ENCODE results near the gene ELAPOR1. TPM values are rescaled to one million over a fixed set of nuclear protein-coding genes. Genes with fewer than 3 reads are reported as not detected.

Gene ELAPOR1
- total and polyA plus RNA-seq, 9 of the 15 experiments (the other 6 are each of a cell fraction or from before 2014, with no cell fraction given): 0.07 to 1.2 (median 0.18) TPM

DNA sequence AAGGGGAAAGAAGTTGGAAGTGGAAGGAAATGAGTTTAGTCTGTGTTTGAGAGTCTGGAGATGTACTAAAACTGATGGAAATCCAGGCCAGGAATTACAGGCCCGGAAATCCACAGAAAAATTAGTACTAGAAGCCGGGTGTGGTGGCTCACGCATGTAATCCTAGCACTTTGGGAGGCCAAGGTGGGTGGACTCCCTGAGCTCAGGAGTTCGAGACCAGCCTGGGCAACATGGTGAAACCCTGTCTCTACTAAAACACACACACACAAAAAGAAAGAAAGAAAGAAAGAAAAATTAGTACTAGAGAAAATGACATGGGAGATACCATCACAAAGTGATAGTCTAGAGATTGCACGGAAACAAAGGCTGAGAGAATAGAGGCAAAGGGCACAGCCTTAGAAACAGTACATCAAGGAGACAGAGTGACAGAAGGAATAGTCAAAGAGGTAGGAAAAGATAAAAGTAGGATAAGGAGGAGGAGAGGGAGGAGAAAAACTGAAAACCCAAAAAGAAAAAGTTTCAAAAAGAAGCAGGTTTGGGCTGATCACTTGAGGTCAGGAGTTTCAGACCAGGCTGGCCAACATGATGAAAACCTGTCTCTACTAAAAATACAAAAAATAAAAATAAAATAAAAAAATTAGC, 33.4 kb upstream of the ELAPOR1 start (continued):
- TF ChIP-seq, protein P1, sequence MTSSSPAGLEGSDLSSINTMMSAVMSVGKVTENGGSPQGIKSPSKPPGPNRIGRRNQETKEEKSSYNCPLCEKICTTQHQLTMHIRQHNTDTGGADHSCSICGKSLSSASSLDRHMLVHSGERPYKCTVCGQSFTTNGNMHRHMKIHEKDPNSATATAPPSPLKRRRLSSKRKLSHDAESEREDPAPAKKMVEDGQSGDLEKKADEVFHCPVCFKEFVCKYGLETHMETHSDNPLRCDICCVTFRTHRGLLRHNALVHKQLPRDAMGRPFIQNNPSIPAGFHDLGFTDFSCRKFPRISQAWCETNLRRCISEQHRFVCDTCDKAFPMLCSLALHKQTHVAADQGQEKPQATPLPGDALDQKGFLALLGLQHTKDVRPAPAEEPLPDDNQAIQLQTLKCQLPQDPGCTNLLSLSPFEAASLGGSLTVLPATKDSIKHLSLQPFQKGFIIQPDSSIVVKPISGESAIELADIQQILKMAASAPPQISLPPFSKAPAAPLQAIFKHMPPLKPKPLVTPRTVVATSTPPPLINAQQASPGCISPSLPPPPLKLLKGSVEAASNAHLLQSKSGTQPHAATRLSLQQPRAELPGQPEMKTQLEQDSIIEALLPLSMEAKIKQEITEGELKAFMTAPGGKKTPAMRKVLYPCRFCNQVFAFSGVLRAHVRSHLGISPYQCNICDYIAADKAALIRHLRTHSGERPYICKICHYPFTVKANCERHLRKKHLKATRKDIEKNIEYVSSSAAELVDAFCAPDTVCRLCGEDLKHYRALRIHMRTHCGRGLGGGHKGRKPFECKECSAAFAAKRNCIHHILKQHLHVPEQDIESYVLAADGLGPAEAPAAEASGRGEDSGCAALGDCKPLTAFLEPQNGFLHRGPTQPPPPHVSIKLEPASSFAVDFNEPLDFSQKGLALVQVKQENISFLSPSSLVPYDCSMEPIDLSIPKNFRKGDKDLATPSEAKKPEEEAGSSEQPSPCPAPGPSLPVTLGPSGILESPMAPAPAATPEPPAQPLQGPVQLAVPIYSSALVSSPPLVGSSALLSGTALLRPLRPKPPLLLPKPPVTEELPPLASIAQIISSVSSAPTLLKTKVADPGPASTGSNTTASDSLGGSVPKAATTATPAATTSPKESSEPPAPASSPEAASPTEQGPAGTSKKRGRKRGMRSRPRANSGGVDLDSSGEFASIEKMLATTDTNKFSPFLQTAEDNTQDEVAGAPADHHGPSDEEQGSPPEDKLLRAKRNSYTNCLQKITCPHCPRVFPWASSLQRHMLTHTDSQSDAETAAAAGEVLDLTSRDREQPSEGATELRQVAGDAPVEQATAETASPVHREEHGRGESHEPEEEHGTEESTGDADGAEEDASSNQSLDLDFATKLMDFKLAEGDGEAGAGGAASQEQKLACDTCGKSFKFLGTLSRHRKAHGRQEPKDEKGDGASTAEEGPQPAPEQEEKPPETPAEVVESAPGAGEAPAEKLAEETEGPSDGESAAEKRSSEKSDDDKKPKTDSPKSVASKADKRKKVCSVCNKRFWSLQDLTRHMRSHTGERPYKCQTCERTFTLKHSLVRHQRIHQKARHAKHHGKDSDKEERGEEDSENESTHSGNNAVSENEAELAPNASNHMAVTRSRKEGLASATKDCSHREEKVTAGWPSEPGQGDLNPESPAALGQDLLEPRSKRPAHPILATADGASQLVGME (CRISPR knock-in tag; IDR thresholded peaks at IDR 0.05): no peak
- TF ChIP-seq, protein P2, sequence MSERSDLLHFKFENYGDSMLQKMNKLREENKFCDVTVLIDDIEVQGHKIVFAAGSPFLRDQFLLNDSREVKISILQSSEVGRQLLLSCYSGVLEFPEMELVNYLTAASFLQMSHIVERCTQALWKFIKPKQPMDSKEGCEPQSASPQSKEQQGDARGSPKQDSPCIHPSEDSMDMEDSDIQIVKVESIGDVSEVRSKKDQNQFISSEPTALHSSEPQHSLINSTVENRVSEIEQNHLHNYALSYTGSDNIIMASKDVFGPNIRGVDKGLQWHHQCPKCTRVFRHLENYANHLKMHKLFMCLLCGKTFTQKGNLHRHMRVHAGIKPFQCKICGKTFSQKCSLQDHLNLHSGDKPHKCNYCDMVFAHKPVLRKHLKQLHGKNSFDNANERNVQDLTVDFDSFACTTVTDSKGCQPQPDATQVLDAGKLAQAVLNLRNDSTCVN (CRISPR knock-in tag; IDR thresholded peaks at IDR 0.05): no peak
- no peak for TF ChIP-seq SMARCA5 (IDR thresholded peaks at IDR 0.05)
- no peak for TF ChIP-seq OTX1 (CRISPR knock-in tag; IDR thresholded peaks at IDR 0.05)
- TF ChIP-seq HDGF (IDR thresholded peaks at IDR 0.05): 0 out of 2 replicates have a peak, but pooled peaks have one; percentile 37
- TF ChIP-seq, protein P3, sequence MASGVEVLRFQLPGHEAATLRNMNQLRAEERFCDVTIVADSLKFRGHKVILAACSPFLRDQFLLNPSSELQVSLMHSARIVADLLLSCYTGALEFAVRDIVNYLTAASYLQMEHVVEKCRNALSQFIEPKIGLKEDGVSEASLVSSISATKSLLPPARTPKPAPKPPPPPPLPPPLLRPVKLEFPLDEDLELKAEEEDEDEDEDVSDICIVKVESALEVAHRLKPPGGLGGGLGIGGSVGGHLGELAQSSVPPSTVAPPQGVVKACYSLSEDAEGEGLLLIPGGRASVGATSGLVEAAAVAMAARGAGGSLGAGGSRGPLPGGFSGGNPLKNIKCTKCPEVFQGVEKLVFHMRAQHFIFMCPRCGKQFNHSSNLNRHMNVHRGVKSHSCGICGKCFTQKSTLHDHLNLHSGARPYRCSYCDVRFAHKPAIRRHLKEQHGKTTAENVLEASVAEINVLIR (CRISPR knock-in tag; IDR thresholded peaks at IDR 0.05): no peak
- TF ChIP-seq, protein P4, sequence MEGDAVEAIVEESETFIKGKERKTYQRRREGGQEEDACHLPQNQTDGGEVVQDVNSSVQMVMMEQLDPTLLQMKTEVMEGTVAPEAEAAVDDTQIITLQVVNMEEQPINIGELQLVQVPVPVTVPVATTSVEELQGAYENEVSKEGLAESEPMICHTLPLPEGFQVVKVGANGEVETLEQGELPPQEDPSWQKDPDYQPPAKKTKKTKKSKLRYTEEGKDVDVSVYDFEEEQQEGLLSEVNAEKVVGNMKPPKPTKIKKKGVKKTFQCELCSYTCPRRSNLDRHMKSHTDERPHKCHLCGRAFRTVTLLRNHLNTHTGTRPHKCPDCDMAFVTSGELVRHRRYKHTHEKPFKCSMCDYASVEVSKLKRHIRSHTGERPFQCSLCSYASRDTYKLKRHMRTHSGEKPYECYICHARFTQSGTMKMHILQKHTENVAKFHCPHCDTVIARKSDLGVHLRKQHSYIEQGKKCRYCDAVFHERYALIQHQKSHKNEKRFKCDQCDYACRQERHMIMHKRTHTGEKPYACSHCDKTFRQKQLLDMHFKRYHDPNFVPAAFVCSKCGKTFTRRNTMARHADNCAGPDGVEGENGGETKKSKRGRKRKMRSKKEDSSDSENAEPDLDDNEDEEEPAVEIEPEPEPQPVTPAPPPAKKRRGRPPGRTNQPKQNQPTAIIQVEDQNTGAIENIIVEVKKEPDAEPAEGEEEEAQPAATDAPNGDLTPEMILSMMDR (IDR thresholded peaks at IDR 0.05 in 2 of 3, conservative IDR thresholded peaks at IDR 0.05 in 1 of 3; ENCODE audit: insufficient read depth in 2 of 3, low read depth in 1 of 3, low read length in 3 of 3): no peak
- no peak for TF ChIP-seq NR2F6 (CRISPR knock-in tag; IDR thresholded peaks at IDR 0.05)
- TF ChIP-seq, protein P5, sequence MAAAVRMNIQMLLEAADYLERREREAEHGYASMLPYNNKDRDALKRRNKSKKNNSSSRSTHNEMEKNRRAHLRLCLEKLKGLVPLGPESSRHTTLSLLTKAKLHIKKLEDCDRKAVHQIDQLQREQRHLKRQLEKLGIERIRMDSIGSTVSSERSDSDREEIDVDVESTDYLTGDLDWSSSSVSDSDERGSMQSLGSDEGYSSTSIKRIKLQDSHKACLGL (CRISPR knock-in tag; IDR thresholded peaks at IDR 0.05; ENCODE audit: borderline replicate concordance, poor library complexity, severe bottlenecking): no peak
- TF ChIP-seq ERF (CRISPR knock-in tag; IDR thresholded peaks at IDR 0.05): no peak
- TF ChIP-seq TEAD1 (CRISPR knock-in tag; IDR thresholded peaks at IDR 0.05): no peak
- TF ChIP-seq EGR1 (conservative IDR thresholded peaks at IDR 0.05): no peak
- TF ChIP-seq ELF2 (CRISPR knock-in tag; IDR thresholded peaks at IDR 0.05): no peak
- TF ChIP-seq, protein P6, sequence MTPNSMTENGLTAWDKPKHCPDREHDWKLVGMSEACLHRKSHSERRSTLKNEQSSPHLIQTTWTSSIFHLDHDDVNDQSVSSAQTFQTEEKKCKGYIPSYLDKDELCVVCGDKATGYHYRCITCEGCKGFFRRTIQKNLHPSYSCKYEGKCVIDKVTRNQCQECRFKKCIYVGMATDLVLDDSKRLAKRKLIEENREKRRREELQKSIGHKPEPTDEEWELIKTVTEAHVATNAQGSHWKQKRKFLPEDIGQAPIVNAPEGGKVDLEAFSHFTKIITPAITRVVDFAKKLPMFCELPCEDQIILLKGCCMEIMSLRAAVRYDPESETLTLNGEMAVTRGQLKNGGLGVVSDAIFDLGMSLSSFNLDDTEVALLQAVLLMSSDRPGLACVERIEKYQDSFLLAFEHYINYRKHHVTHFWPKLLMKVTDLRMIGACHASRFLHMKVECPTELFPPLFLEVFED (CRISPR knock-in tag; conservative IDR thresholded peaks at IDR 0.05): no peak
- TF ChIP-seq NFIC (IDR thresholded peaks at IDR 0.05): no peak; the same call in 1 of the 2 replicates
- no peak for TF ChIP-seq CREBBP (IDR thresholded peaks at IDR 0.05; ENCODE audit: low read depth, low read length)
- no peak for TF ChIP-seq CBFB (CRISPR knock-in tag; IDR thresholded peaks at IDR 0.05)

Data from K562 (cell line).